Left renal pelvis (tissue), 4 donors: ENCODE results near the gene INIP. TPM values are rescaled to one million over a fixed set of nuclear protein-coding genes. Genes with fewer than 3 reads are reported as not detected.
"Not testable (repeated sequence)": the region's sequence is repeated elsewhere in the genome, so short reads cannot be mapped to it uniquely, and the experiment has no call there.

Experiments used
- DNase-seq, 4 donors: peaks; one replicate each; pipeline ENCODE4 v3.0.0-alpha.2; 2013; ENCODE audit warnings: low read depth in 4 of 4, low spot score in 3 of 4
- polyA plus RNA-seq, 4 donors: library from polyadenylated mRNA; unstranded; fragments of 120-200 nt; gene quantifications; one replicate each; pipeline ENCODE4 v1.2.1, GENCODE V29; 2013; ENCODE audit not compliant: insufficient read length in 4 of 4

The INIP gene
- polyA plus RNA-seq, 4 donors = 24.9 to 39.0 (median 30.8) TPM

DNA sequence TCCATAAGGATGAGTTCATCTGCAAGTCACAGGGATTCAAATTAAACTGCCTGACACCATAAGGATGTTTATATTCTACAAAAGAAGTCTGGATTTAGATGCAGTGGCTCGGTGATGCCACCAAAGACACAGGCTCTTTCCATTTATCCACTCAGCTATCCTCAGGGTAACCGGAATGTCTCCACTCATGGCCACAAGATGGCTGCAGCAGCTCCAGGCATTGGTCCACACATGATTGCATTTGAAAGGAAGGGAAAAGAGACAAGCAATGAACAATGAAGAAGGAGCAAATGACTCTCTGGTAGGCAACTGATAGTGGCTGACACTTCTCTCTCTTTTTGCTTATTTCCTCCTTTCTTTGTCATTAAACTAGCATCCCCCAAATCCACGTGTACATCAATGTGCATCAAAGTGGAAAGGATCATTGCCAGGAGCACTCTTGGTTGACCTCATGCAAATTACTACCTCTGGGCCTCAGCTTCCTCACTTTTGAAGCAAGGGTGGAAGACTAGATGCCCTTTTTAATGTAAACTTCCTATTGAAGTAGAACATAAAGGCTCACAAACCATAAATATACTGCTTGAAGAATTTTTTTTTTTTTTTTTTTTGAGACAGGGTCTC lies 25.4 kb upstream of the INIP start:
- DNase-seq = no peak

DNA sequence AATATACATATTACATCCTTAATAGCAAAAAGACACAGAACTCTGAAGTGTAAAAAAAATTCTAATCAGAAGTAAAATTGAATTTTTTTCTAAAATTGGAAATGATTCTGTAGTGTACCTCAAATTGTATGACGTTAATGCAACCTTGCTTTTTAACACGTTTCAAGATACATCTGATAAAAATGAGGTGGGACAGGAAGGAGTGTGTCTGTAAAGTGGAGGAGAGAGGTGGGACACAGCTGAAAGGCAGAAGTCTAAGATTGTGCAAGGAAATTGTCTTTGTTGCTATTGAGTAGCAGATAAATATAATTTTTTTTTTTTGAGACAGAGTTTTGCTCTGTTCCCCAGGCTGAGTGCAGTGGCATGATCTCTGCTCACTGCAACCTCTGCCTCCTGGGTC lies 17.0 kb upstream of the INIP start:
- no peak for DNase-seq

DNA sequence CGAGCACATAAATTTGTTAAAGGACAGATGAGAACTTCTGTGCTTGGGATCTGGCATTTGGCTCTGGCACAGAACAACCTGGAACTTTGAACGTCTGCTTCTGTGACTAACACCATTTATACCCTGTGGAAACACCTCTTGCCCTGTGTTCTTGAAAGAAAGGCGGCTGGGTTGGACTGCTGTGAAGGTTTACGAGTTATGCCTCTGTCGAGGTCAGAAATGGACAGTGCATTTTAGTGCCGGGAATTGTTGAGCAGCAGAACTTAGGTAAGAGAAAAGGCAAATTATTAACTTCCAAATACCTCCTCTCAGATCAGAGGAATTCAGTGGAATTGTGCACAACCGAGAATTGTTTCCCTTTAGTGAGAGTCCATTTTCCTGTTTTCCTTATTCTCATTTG lies 14.1 kb upstream of the INIP start:
- no peak for DNase-seq

DNA sequence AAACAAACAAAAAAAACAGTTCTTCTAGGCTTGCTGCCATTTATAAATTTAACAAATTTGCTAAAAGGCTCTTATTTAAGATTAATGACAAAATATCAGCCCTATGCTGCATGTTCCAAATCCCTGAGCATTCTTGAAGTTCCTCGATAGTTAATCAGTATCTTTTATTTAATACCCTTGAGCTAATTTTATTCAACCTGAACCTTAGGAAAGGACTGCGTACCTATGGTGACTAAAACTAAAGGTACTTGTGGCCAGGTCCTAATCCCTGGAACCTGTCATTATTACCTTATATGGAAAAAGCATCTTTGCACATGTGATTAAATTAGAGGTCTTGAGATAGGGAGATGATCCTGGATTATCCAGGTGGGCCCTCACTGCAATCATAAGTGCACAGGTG lies 10.5 kb upstream of the INIP start:
- DNase-seq = no peak

DNA sequence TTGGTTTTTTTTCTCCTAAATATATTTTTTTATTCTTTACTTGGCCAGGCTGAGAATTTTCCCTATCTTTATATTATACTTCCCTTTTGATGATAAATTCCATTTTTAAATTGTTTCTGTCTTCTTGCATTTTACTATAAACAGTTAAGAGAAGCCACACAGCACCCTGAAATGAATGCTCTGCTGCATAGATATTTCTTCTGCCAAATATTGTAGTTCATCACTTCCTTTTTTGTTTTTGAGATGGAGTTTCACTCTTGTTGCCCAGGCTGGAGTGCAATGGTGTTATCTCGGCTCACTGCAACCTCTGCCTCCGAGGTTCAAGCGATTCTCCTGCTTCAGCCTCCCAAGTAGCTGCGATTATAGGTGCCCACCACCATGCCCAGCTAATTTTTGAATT lies 8.5 kb upstream of the INIP start:
- no peak for DNase-seq

DNA sequence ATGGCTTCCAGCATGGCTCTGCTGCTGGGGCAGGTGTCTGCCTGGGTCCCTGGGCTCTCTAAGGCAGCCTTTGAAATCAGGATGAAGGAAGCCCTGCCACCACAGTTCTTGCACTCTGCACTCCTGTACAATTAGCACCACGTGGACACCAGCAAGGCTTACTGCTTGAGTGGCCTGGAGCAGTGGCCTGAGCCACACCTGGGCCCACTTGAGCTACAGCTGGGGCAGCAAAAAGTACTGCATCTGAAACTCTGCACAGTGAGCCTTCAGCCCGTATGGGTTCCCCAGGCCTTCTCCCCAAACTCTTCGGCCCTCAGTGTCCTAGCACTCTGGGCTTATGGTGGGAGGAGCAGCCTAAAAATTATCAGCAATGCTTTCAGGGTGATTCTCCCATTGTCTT lies 8.0 kb upstream of the INIP start:
- no peak for DNase-seq

DNA sequence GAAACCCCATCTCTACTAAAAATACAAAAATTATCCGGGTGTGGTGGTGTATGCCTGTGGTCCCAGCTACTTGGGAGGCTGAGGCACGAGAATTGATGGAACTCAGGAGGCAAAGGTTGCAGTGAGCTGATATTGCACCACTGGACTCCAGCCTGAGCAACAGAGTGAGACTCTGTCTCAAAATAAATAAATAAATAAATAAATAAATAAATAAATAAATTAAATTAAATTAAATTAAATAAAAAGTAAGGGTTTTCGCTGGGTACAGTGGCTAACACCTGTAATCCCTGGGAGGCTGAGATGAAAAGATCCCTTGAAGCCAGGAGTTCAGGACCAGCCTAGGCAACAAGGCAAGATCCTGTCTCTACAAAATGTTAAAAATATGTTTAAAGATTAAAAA lies 4.8 kb upstream of the INIP start:
- DNase-seq = not testable (repeated sequence)

DNA sequence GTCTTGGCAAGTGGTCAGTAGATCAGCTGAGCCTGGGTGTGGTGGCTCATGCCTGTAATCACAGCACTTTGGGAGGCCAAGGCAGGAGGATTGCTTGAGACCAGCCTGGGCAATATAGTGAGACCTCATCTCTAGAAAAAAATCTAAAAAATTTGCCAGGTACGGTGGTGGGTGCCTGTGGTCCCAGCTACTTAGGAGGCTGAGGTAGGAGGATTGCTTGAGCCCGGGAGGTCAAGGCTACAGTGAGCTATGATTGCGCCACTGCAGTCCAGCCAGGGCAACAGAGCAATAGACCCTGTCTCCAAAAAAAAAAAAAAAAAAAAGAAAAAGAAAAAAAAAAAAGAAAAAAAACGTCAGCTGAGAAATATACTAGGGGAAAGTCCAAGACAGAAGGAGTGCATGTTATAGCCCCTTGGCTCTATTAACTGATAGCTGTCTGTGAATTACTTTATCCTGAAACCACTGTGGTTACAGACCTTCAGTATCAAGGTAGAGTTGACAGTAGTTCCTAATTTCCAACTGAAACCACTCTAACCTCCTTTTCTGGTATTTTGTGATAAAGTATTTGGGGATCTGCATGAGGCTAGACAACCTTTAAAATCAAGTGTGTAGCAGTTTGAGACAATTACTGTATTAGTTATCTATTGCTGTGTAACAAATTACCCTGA lies 2.3 kb upstream of the INIP start:
- no peak for DNase-seq

DNA sequence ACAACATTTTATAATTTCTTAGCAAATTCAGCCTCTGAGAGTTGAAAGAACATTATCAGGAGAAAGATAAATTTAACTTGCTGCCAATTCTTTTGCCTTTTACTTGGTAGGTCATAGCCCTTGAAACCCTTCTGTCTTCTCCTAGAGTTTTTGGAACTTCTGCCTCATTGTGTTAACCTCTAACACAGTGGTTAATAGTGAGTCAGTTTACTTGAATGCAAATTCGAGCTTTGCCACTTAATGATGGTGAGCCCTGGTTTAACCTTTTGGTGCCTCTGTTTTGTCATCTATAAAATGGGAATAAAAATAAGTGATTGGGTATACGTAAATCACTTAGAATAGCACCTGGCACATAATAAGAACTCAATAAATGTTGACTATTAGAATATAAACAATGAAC lies 1.8 kb upstream of the INIP start:
- no peak for DNase-seq

DNA sequence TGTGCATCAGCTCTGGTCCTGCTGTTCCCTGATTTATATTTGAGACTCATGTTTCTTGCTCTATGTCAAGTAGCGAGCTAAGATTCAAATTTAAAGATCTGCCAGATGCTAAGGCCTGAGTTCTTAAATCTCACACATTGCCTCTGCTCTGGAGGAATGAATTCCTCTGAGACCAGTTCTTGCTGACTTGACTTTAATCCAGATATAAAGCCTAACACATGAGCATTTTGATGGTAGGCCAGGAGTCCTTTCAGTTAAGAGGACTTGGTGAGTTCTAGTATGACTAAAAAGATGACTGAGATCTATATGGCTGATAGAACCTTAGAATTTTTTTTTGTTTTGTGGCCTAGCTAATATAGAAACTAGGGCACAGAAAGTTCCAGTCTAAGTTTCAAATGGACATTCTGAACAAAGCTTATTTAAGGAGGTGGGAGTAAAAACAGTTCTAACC lies 1.3 kb upstream of the INIP start:
- DNase-seq = no peak

DNA sequence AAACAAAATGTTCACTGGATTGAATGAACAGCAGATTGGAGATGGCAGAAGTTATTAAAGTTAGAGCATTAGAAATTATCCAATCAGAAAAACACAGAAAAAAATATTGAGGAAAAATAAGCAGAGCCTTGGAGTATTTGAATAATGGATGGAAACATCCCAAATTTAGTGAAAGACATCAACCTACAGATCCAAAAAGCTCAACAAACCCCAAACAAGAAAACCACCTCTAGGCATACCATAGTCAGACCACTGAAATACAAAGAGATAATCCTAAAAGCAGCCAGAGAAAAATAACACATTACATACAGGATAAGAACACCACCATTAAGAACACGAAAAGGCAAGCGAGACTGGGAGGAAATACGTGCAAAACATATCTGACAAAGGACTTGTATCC lies 5.2 kb downstream of the INIP start:
- DNase-seq = no peak

DNA sequence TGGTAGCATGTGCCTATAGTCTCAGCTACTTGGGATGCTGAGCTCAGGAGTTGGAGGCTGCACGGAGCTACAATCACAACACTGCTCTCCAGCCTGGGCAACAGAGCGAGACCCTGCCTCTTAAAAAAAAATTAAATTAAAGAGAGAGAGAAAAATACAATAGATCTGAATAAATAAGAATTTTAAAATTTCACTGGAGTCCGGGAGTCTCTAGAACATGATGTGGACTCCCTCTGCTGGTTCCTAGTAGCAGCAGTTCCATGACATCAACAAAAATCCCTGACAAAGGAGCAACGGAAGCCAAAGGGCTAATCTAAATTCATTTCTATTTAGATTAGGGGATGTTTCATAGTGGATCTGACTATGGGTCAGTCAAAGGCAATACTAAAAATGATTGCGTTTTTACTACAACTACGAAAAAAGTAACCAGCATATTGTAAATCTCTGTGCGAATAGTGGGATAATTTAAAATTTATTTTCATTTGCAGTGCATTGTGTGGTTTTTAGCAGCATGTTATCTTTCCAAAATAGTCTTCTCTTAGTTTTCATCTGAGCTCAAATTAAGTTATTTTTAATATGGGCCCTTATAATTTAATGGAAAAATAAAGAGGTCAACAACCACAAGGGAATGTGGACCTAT lies 6.7 kb downstream of the INIP start:
- DNase-seq = no peak

DNA sequence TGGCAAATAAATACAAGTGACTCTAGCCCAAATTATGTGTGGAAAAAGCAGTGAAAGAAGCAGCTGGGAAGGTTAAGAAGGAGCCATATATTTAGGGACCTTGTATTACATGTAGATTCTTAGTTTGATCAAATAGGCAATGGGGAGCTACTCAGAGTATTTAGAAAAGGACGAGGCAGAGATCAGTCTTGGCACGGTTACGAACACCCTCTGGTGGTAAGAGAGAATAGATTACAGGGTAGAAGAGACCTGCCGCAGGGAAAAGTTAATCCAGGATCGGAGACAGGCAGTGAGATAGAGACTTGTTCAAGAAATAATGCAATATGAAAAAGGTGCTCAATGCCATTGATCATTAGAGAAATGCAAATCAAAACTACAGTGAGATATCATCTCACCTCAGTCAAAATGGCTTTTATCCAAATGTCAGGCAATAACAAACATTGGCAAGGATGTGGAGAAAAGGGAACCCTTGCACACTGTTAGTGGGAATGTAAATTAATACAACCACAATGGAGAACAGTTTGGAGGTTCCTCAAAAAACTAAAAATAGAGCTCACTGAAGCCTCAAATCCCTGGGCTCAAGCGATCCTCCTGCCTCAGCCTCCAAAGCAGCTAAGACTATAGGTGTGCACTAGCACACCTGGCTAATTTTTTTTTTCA lies 12.0 kb downstream of the INIP start:
- no peak for DNase-seq

DNA sequence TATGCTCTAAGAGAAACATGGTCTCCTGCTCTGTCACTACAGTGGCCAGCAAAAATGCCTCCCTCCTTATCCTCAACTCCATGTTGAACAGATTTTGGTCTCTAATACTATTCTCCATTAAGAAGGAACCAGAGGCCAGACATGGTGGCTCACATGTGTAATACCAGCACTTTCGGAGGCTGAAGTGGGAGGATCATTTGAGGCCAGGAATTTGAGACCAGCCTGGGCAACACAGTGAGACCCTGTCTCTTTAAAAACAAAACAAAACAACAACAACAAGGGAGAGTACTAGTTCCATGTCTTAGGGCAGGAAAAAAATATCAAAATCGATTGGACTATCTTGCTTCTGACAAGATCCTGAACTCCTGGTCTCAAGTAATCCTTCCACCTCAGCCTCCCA lies 14.6 kb downstream of the INIP start:
- no peak for DNase-seq

DNA sequence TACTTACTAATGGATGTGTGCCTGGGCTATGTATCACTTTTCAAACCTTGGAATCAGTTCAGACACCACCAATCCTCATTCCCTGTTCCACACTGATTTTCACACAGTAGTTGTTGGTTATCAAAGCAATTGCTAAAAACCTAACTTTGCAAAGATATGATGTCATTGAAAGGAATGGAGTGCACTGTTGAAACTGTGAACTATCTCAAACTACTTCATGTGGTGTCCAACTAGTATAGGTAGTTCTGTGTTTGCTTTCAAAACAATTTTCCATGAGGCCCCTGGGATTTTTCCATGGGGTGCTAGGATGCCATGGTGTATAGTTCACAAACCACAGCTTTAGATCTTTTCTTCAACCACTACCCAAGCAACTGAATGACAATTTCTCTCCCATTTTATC lies 17.8 kb downstream of the INIP start:
- no peak for DNase-seq

DNA sequence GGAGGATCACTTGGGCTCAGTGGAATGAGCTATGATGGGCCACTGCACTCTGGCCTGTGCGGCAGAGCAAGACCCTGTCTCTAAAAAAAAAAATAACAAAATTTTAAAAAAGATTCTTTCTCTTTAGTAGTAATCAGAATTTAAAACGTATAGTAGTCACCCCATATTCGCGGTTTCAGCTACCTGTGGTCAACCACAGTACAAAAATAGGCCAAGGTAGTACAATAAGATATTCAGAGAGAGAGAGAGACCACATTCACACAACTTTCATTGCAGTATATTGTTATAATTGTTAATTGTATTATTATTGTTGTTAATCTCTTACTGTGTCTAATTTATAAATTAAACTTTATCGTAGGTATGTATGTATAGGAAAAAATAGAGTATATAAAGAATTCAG lies 18.7 kb downstream of the INIP start:
- no peak for DNase-seq

DNA sequence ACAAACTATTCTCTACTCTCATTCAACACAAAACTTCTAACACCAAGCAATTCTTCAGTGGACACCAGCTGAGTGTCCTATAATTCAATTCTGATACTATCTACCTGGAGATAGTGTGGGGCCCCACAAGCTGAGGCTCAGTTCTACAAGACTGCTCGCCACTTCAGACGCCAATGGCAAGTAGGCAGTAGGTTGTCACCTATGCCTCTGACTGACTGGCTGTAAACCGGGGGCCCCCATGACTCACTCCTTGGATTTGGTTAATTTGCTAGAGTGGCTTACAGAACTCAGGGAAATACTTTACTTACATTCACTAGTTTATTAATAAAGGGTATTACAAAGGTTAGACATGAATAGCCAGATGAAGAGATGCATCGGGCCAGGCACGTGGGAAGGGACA lies 21.5 kb downstream of the INIP start:
- no peak for DNase-seq

DNA sequence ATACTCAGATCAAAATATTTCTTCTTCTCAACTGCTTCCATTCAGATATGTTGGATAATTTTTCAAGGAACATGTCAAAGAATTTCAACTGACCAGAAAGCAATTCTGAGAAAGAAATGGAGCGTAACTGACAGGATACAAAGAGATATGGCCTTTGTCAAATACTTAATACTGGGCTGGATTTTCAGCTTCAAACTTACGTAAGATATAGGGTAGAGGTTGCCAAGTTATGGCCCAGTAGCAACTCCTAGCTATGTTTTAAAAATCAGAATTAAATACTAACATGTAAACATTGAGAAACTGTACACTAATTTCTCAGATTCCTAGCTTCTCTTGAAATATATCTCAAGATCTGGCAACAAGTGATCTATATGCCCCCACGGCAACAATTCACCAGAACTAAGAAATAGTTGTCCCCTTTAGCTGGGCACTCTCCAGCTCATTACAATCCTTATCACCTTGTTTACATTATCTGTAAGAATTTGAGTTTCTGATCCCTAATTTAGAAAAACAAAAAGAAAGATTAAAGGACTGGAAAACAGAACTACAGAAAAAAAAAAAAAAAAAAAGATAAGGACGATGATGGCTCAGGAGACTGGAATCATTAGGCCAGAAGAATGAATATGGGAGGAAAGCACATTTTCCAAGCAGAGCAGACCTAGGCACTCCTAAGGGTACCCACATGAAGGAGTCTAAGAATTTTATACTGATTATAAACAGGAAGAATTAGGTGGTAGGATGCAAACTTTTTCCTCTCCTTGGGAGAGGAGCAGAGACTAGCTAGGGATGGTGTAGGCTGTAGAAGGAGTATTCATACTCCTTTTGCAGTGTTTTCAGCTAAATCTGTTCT lies 23.0 kb downstream of the INIP start:
- DNase-seq = no peak

DNA sequence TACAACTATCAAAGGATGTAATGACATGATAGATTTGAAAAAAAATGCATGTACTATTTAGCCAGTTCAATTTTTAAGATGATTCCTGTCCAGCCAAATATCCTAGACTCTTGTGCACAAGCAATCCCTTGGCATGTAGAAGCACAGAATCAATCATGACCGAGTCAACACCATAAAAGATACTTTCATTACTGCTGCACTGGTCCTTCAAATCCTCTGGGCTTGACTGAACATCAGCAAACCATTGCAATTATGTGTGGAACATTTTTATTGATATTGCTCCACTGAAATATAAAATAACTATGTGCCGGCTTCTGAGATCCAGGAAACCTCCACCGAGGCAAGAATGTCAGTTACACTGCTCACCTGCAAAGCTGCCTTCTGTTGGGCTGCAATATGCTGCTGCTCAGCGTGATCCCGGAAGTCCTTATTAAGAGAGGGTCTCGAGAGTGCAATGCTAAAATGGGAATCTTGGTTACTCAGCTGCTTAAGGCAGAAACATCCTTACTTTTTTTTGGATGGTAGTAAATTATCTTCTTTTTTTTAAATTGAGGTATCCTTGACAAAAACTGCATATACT lies 28.7 kb downstream of the INIP start:
- no peak for DNase-seq

DNA sequence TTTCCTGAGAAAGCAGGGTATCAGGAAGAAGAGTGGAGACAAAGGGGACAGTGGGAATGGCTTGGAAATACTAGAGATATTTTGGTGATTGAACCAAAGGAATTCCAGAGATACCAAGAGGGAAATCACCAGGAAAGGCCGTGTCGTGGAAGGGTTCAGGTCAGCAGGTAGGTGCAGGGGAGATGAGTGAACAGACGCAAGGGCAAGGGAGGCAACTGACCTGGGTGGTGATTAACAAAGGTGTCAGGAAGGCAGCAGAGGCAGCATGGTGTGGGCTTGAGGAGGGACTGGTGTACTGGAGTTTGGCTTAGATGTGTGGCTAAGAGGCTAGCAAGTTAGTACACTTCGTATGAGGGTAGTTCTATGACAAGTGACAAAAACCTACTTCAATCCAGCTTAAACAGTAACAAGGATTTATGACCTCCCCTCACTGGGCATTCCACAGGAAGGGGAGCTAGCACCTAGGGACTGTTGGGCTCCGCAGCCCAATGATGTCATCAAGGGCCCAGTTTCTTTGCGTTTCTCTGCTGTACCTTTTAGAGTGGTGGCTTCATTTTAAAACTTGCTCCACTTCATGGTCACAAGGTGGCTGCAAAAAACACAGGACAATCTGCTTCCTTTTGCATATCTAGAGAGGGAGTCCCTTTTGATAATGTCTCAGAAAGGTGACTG lies 37.0 kb downstream of the INIP start:
- no peak for DNase-seq
